Hepatocyte (in vitro differentiated cells): ENCODE measurements around the gene BTK. TPM values are rescaled to one million over a fixed set of nuclear protein-coding genes. Genes with fewer than 3 reads are reported as not detected.

Experiments
- DNase-seq: peaks from one replicate; pipeline ENCODE4 v3.0.0-alpha.2; 2016; ENCODE audit warnings: low spot score
- H2AFZ ChIP-seq: fragments of 200-600 bp; sonication (generic); 2 replicates; pipeline ENCODE4 v1.6.0; 2016; ENCODE audit warnings: antibody characterized with exemption, mild to moderate bottlenecking
- H3K27ac ChIP-seq: fragments of 200-600 bp; sonication (generic); 2 replicates; pipeline ENCODE4 v1.5.1; 2016; ENCODE audit warnings: mild to moderate bottlenecking
- H3K27me3 ChIP-seq: fragments of 200-600 bp; sonication (generic); 2 replicates; pipeline ENCODE4 v1.6.1; 2016
- H3K36me3 ChIP-seq: fragments of 200-600 bp; sonication (generic); replicated peaks from 2 replicates; pipeline ENCODE4 v1.5.1; 2016; ENCODE audit warnings: low read depth; ENCODE audit not compliant: insufficient read depth
- H3K4me1 ChIP-seq: fragments of 200-600 bp; sonication (generic); 2 replicates; pipeline ENCODE4 v1.5.1; 2016; ENCODE audit warnings: mild to moderate bottlenecking, moderate library complexity; ENCODE audit not compliant: insufficient read depth
- H3K4me2 ChIP-seq: fragments of 200-600 bp; sonication (generic); 2 replicates; pipeline ENCODE4 v1.6.0; 2016
- H3K4me3 ChIP-seq: fragments of 200-600 bp; sonication (generic); 2 replicates; pipeline ENCODE4 v1.5.1; 2016; ENCODE audit warnings: mild to moderate bottlenecking
- H3K79me2 ChIP-seq: fragments of 200-600 bp; sonication (generic); 2 replicates; pipeline ENCODE4 v1.6.0; 2017; ENCODE audit warnings: mild to moderate bottlenecking
- H3K9me2 ChIP-seq: fragments of 200-600 bp; sonication (generic); replicated peaks from 2 replicates; pipeline ENCODE4 v1.6.0; 2017; ENCODE audit warnings: mild to moderate bottlenecking; ENCODE audit not compliant: insufficient read depth
- H3K9me3 ChIP-seq: fragments of 200-600 bp; sonication (generic); 2 replicates; pipeline ENCODE4 v1.5.1; 2016; ENCODE audit warnings: low read depth, mild to moderate bottlenecking
- H4K20me1 ChIP-seq: fragments of 200-600 bp; sonication (generic); 2 replicates; pipeline ENCODE4 v1.6.0; 2016; ENCODE audit warnings: mild to moderate bottlenecking; ENCODE audit not compliant: insufficient read depth, poor library complexity, severe bottlenecking
- EZH2 ChIP-seq: fragments of 200-600 bp; sonication (generic); IDR thresholded peaks from 2 replicates; pipeline ENCODE4 v1.6.1; 2016; ENCODE audit warnings: antibody characterized with exemption, mild to moderate bottlenecking, borderline replicate concordance
- EZH2phosphoT487 ChIP-seq: fragments of 200-600 bp; sonication (generic); IDR thresholded peaks from one replicate; pipeline ENCODE4 v1.6.1; 2018; ENCODE audit warnings: antibody characterized with exemption, mild to moderate bottlenecking, low read depth, moderate library complexity; ENCODE audit not compliant: unreplicated experiment, severe bottlenecking
- WGBS: methylation state at CpG from one replicate; pipeline ENCODE4 v1.1.6; 2016; ENCODE audit warnings: low lambda C conversion rate; ENCODE audit errors: missing lambda C conversion rate; 5-methylcytosine and 5-hydroxymethylcytosine counted together
- polyA plus RNA-seq: library from polyadenylated mRNA; unstranded; fragments of >200 nt; fragmentation: Nextera tagmentation; extraction: Ambion mirVana; gene quantifications from 2 replicates; pipeline ENCODE4 v1.2.1, GENCODE V29; 2016
- total RNA-seq: library from RNA; depleted of rRNA; stranded (reverse); fragments of >200 nt; gene quantifications from 2 replicates; pipeline ENCODE4 v1.2.3, GENCODE V29; 2014
- TF ChIP-seq, protein P1 (sequence below): fragments of 200-600 bp; sonication (generic); IDR thresholded peaks from 2 replicates; pipeline ENCODE4 v1.5.1; 2016; ENCODE audit warnings: antibody characterized with exemption, mild to moderate bottlenecking; ENCODE audit not compliant: poor library complexity

BTK gene
- total and polyA plus RNA-seq, 2 experiments from 2014 or later, result 0.70 to 1.4 TPM

DNA sequence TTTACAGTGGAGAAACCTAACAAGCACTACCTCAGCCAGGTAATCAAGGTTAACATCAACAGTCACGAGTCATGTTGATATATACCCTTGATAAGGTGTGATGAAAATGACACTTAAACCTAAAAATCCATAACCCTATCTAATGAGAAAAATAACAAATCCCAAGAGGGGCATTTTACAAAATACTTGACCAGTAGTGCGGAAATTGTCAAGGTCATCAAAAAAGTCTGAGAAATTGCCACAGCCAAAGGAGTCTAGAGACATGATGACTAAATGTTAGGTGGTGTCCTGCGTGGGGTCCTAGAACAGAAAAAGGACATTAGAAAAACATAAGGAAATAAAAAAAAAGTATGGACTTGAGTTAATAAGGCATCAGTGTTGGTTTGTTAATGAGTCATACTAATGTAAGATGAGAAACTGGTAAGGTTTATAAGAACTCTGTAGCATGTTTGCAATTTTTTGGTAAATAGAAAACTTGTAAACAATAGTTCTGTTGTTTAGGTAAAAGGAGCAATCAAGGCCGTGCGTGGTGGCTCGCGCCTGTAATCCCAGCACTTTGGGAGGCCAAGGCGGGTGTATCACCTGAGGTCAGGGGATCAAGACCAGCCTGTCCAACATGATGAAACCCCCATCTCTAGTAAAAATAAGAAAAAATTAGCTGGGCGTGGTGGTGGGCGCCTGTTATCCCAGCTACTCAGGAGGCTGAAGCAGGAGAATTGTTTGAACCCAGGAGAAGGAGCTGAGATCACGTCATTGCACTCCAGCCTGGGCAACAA is 7.7 kb upstream of the BTK start:
- Histone ChIP-seq H3K27me3 (no peaks in the 10 kb centered on the region), H3K27ac (peak overlapping the region; percentile 61), H3K36me3 (no peaks in the 10 kb centered on the region), H3K9me3 (no peaks in the 10 kb centered on the region), H2AFZ (no peak overlapping the region), H3K4me3 (no peak overlapping the region), H4K20me1 (no peaks in the 10 kb centered on the region), H3K4me2 (no peak overlapping the region), H3K4me1 (no peaks in the 10 kb centered on the region), H3K79me2 (peaks cover 6% of the 10 kb centered on the region), H3K9me2 (no peaks in the 10 kb centered on the region)
- no peak for DNase-seq
- 79% methylated on average over 11 of the region's 11 CpGs for WGBS
- TF ChIP-seq EZH2phosphoT487 (no peak), EZH2 (no peak)

DNA sequence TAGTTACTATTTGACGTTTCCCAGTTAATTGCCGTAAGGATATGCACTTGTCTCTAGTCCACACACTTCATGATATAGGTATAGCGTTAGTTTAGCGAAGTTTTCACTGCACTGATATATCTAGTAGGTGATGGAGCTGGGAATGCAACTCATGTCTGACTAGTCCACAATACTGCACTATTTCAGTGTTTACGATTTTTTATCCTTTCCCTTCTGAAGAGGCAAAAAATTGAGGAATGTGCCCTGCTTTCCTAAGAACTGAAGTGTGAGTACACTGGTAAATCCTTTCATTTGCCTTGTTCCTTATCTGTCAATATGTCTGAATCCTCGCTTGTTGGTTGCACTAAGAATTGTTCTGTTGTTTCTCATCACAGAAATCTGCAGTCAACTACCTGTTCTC is 5.8 kb upstream of the BTK start:
- peak overlapping the region; percentile 48 for H3K4me3 ChIP-seq
- no peaks in the 10 kb centered on the region for H3K9me2 ChIP-seq
- no peaks in the 10 kb centered on the region for H3K4me1 ChIP-seq
- H3K79me2 ChIP-seq, result peaks cover 6% of the 10 kb centered on the region
- WGBS, result 50% methylated on average over 6 of the region's 6 CpGs
- H4K20me1 ChIP-seq, result no peaks in the 10 kb centered on the region
- H3K4me2 ChIP-seq, result peak overlapping the region; percentile 85
- peak overlapping the region; percentile 89 for H3K27ac ChIP-seq
- TF ChIP-seq, protein P1, sequence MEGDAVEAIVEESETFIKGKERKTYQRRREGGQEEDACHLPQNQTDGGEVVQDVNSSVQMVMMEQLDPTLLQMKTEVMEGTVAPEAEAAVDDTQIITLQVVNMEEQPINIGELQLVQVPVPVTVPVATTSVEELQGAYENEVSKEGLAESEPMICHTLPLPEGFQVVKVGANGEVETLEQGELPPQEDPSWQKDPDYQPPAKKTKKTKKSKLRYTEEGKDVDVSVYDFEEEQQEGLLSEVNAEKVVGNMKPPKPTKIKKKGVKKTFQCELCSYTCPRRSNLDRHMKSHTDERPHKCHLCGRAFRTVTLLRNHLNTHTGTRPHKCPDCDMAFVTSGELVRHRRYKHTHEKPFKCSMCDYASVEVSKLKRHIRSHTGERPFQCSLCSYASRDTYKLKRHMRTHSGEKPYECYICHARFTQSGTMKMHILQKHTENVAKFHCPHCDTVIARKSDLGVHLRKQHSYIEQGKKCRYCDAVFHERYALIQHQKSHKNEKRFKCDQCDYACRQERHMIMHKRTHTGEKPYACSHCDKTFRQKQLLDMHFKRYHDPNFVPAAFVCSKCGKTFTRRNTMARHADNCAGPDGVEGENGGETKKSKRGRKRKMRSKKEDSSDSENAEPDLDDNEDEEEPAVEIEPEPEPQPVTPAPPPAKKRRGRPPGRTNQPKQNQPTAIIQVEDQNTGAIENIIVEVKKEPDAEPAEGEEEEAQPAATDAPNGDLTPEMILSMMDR, result no peak
- TF ChIP-seq EZH2phosphoT487 (no peak), EZH2 (no peak)
- no peaks in the 10 kb centered on the region for H3K27me3 ChIP-seq
- no peaks in the 10 kb centered on the region for H3K36me3 ChIP-seq
- no peak overlapping the region for H2AFZ ChIP-seq
- no peaks in the 10 kb centered on the region for H3K9me3 ChIP-seq
- DNase-seq, result no peak

DNA sequence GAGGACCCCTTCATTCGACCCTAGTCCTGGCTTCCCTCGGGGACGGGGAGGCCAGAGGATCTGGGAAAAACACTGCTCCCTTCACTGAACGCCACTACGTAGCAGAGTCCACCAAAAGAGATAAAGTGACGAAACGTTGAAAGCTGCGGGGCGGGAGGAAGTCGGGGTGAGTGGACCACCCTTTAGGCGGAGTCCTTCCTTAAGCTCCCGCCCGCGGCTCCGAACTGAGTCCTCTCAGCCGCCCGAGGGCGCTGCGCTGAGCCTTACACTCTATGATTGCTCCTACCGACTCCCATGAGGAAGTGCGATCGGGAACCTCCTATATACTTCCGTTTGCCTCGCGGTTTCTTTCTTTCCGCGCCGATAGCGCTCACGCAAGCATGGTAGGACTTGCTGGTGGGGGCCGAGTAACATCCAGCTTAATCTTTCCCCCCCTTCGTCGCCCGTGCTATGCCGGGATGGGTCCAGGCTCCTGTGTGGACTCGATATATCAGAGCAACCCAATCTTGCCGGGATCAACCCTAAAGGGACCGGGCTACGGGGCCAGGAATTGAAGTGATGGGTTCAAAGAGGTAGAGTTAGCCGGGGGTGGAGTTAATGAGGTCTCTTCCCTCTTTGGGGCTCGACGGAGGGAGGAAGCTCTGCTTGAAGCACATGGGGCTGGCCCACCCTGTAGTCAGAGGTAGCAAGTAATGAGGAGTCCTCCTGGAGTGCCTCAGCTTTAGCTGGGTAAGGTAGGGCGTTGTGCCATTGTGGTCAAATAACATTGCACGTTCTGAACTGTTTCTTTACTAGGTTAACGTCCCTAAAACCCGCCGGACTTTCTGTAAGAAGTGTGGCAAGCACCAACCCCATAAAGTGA is 4.9 kb upstream of the BTK start, which contains the start of gene RPL36A:
RPL36A (plus strand) TSS at position 348 of the 862 bp plus-strand sequence; CDS start at position 381, 33 bp downstream.
- WGBS, result 43% methylated on average over 47 of the region's 47 CpGs
- Histone ChIP-seq H3K36me3 (no peaks in the 10 kb centered on the region), H3K4me1 (no peaks in the 10 kb centered on the region), H3K9me2 (no peaks in the 10 kb centered on the region), H4K20me1 (no peaks in the 10 kb centered on the region), H3K4me2 (peak within 1 kb of the TSS; percentile 85), H3K4me3 (peak within 1 kb of the TSS; percentile 48), H3K9me3 (no peaks in the 10 kb centered on the region), H3K27ac (peak within 1 kb of the TSS; percentile 89), H3K79me2 (peaks cover 6% of the 10 kb centered on the region), H3K27me3 (no peaks in the 10 kb centered on the region), H2AFZ (peak within 1 kb of the TSS; percentile 57)
- TF ChIP-seq EZH2, result no peak
- TF ChIP-seq, protein P1, result peak; percentile 73
- peak; percentile 93 for DNase-seq

DNA sequence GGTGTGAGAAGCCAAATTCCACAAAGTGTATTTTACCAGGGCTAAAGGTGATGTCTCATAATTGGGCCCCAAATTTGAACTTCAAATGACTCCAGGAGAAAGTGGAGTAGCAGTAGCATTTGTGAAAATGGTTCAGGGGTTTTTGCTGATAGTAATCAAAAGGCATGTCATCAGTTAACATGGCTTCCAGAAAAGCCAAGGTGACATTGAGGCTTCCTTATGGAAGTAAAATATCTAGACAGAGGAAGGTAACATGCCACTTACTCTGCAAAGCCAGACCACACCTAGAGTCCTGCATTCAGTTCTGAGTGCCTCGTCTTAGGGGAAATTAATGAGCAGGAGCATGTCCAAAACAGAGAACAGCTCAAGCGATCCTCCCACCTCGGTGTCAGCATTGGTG is 2.6 kb upstream of the BTK start:
- 85% methylated on average over 3 of the region's 3 CpGs for WGBS
- Histone ChIP-seq H3K4me3 (no peak overlapping the region), H2AFZ (no peak overlapping the region), H3K36me3 (no peaks in the 10 kb centered on the region), H3K9me3 (no peaks in the 10 kb centered on the region), H3K4me2 (no peak overlapping the region), H4K20me1 (no peaks in the 10 kb centered on the region), H3K79me2 (peaks cover 6% of the 10 kb centered on the region), H3K27me3 (no peaks in the 10 kb centered on the region), H3K4me1 (no peaks in the 10 kb centered on the region), H3K27ac (no peak overlapping the region), H3K9me2 (no peaks in the 10 kb centered on the region)
- TF ChIP-seq EZH2phosphoT487 (no peak), EZH2 (no peak)
- TF ChIP-seq, protein P1, result no peak
- DNase-seq, result no peak
